Peyer's patch (tissue), 4 donors: Measurements from ENCODE around the gene MYO3B.

ENCODE experiments used
- POLR2A ChIP-seq, 2 donors: fragments of 450-650 bp; IDR thresholded peaks; one replicate each; pipeline ENCODE4 v1.5.1; 2017; ENCODE audit warnings: antibody characterized with exemption in 2 of 2, mild to moderate bottlenecking in 2 of 2, moderate library complexity in 2 of 2
- TF ChIP-seq, protein P1 (sequence below), 6 experiments: fragments of 450-650 bp in 4 of 6; fragments of 200-600 bp in 2 of 6; sonication (generic) in 1 of 6; IDR thresholded peaks; one replicate each; pipeline ENCODE4 v1.5.1; 2017 to 2019; ENCODE audit warnings: antibody characterized with exemption in 6 of 6, mild to moderate bottlenecking in 3 of 6, moderate library complexity in 1 of 6

DNA sequence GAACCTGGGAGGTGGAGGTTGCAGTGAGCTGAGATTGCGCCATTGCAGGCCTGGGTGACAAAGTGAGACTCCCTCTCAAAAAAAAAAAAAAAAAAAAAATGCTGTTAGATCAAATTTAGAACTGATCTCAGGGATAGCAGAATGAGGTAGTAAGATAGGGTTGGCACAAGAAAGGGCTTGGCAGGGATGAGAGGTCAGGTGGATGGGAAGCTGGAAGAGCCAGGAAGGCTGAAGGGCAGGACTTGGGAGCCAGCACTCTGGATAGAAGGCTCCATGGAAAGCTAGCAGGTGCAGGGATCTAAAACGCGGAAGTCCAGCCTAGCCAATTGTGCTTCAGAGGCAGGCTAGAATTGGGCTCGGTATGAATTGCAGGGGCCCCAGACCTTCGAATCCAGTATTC lies 286.3 kb downstream of the MYO3B start:
- TF ChIP-seq, protein P1, sequence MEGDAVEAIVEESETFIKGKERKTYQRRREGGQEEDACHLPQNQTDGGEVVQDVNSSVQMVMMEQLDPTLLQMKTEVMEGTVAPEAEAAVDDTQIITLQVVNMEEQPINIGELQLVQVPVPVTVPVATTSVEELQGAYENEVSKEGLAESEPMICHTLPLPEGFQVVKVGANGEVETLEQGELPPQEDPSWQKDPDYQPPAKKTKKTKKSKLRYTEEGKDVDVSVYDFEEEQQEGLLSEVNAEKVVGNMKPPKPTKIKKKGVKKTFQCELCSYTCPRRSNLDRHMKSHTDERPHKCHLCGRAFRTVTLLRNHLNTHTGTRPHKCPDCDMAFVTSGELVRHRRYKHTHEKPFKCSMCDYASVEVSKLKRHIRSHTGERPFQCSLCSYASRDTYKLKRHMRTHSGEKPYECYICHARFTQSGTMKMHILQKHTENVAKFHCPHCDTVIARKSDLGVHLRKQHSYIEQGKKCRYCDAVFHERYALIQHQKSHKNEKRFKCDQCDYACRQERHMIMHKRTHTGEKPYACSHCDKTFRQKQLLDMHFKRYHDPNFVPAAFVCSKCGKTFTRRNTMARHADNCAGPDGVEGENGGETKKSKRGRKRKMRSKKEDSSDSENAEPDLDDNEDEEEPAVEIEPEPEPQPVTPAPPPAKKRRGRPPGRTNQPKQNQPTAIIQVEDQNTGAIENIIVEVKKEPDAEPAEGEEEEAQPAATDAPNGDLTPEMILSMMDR (IDR thresholded peaks at IDR 0.05), result no peak
- no peak for TF ChIP-seq POLR2A (IDR thresholded peaks at IDR 0.05)
